T-helper 2 cell treated with Interferon-gamma antibody and Interleukin-4, amounts not matched to agents 5 μg/mL and 100 μg/mL, for 36 hours (primary cell): ENCODE measurements around the gene CRK.

Experiments used
- DNase-seq: peaks from one replicate; pipeline ENCODE4 v3.0.0; 2021; ENCODE audit warnings: low spot score
- H3K27ac Mint-ChIP-seq: one replicate; pipeline ENCODE4 v1.8.0; 2021; ENCODE audit warnings: mild to moderate bottlenecking, mixed read lengths
- H3K27me3 Mint-ChIP-seq: one replicate; pipeline ENCODE4 v1.8.0; 2021; ENCODE audit warnings: low read depth, mixed read lengths
- H3K36me3 Mint-ChIP-seq: one replicate; pipeline ENCODE4 v1.8.0; 2021; ENCODE audit warnings: low read depth, mixed read lengths
- H3K4me1 Mint-ChIP-seq: one replicate; pipeline ENCODE4 v1.8.0; 2021; ENCODE audit warnings: low read depth, mixed read lengths
- H3K4me3 Mint-ChIP-seq: one replicate; pipeline ENCODE4 v1.8.0; 2022; ENCODE audit warnings: mild to moderate bottlenecking, moderate library complexity, mixed read lengths
- H3K9me3 Mint-ChIP-seq: one replicate; pipeline ENCODE4 v1.8.0; 2021; ENCODE audit warnings: mixed read lengths

Gene CRK

DNA sequence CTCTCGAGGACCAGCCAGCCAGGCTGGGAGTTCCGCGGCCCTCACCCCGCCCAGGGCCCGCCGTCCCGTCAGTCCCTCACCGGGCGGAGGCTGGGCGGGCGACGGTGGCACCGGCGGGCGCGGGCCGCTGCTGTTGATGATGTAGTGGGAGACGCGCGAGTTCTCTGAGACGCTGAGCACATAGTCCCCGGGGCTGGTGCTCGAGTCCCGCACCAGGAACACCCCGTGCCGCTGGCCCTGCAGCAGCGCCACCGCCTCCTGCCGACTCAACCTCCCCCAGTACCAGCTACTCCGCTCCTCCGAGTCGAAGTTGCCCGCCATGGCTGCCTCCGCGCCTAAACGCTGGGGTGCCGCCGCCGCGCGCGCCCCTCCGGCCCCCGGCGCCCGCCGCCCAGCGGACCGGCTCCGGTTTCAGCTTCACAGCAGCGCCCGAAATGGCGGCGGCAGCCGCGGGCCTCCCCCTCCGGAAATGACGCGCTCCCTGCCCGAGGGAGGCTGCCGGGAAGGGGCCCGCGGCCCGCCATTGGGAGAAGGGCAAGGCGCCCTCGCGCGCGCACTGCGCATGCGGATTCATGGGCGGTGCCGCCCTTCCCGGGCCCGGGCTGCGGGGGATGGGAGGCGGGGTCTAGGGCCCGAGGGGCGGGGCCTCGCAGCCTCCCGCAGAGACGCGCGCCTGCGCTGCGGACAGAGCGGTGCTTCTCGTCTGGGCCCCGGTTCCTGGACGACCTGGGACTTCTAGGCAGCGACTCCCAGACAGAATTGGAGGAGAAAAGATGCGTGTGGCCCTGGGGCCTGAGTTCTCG lies at the start of gene CRK:
Gene CRK (minus strand): TSS at position 436 of the 803 bp plus-strand sequence. CDS start 115 bp downstream, at position 321.
- Mint-ChIP-seq H3K9me3 (no peaks in the 10 kb centered on the region), H3K4me1 (peaks cover 25% of the 10 kb centered on the region), H3K36me3 (peaks cover 14% of the 10 kb centered on the region), H3K4me3 (peak within 1 kb of the TSS; percentile 92), H3K27ac (peak within 1 kb of the TSS; percentile 87), H3K27me3 (peaks cover 15% of the 10 kb centered on the region)
- DNase-seq = peak; percentile 98

DNA sequence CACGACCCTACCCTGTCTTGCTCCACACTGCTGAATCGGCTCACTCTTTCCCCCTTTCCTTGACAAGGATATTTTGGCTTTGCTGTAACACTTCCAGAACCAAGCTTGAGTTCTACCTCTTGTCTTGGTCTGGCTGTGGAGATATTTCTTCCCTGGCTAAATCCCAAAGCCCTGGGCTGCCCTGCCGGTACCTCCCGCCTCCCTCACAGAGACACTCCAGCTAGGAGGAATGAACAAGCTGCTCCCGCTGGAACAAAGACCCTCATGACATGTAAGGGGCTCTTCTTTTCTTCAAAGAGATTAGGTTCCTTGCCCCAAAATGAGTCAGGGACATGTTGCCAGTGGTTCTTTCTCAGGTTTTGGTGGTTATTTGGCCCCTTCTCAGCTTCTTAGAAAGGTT lies 49.6 kb upstream of the CRK start:
- DNase-seq = no peak
- Mint-ChIP-seq H3K36me3 (peaks cover 11% of the 10 kb centered on the region), H3K27me3 (no peaks in the 10 kb centered on the region), H3K9me3 (no peaks in the 10 kb centered on the region), H3K27ac (no peak overlapping the region), H3K4me1 (peaks cover 5% of the 10 kb centered on the region), H3K4me3 (no peak overlapping the region)

DNA sequence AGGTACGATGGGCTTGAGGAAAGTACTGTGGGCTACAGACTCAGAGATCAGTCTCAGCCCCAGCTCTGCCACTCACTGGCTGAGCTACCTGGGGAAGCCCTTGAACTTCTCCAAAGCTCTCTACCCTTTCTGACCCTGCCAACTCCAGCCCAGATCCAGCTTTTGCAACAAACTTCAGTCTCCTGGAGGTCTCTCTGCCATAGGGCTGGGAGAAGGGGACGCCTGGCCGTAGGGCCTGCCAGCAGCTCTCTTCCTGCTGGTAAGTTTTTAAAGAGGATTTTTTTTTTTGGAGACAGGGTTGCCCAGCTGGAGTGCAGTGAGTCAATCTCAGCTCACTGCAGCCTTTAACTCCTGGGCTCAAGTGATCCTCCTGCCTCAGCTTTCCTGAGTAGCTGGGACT lies 48.8 kb upstream of the CRK start:
- Mint-ChIP-seq H3K27me3 (no peaks in the 10 kb centered on the region), H3K4me1 (peaks cover 5% of the 10 kb centered on the region), H3K36me3 (peaks cover 10% of the 10 kb centered on the region), H3K9me3 (no peaks in the 10 kb centered on the region), H3K27ac (no peak overlapping the region), H3K4me3 (no peak overlapping the region)
- no peak for DNase-seq

DNA sequence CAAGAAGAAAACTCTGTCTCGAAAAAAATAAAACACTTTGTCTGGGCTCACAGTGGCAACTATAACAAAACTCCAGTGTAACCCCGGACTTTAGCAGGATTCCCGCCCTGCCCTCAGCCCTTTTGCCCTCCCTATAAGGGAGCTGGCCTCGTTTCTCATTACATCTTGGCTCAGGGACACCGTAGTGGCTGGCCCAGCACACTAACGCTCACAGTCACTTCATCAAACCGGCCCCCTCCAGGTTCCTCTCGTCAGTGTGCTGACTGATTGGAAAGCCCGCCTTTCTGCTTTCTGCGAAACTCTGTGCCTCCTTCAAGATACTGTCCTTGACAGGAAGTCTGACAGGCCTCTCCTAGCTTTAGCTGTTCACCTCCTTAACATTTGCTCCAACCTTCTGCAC lies 47.7 kb upstream of the CRK start:
- Mint-ChIP-seq H3K27me3 (no peaks in the 10 kb centered on the region), H3K9me3 (no peaks in the 10 kb centered on the region), H3K27ac (no peak overlapping the region), H3K36me3 (peaks cover 6% of the 10 kb centered on the region), H3K4me3 (no peak overlapping the region), H3K4me1 (peaks cover 2% of the 10 kb centered on the region)
- DNase-seq = no peak

DNA sequence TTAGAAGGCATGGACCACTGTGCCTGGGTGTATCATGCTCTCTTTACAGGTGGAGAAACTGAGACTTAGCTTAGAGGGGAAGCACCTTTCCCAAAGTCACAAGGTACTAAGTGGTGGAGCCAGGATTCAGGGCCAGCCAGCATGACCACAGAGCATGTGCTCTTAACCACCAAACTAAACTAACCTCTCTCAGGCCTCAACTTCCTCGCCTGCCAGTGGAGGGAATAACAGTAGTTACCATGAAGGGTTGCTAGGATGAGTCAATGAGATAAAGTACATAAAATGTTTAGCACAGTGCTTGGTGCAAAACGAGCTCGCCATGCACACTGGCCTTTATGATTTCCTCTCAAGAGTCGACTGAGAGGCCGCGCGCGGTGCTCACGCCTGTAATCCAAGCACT lies 42.8 kb upstream of the CRK start:
- no peaks in the 10 kb centered on the region for H3K27me3 Mint-ChIP-seq
- H3K9me3 Mint-ChIP-seq = no peaks in the 10 kb centered on the region
- DNase-seq = no peak
- H3K36me3 Mint-ChIP-seq = peaks cover 10% of the 10 kb centered on the region
- no peak overlapping the region for H3K27ac Mint-ChIP-seq
- no peak overlapping the region for H3K4me3 Mint-ChIP-seq
- peaks cover 2% of the 10 kb centered on the region for H3K4me1 Mint-ChIP-seq

DNA sequence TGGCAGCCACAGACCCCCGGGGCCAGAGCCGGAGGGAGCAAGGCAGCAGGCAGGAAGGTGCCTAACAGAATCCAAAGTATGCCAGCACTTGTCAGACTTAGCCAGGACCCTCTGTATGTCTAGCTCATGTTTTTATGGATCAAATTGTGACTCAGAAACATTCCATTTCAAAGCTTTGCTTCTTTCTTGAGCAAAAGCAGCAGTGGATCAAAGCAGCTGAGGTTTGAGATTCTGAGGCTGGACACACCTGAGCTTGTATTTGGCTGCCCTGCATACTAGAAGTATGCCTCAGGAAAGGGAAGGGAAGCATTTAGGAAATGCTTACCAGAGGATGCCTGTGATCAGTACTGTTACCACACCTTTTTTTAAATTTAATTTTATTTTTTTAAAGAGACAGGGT lies 42.2 kb upstream of the CRK start:
- H3K9me3 Mint-ChIP-seq = no peaks in the 10 kb centered on the region
- peaks cover 10% of the 10 kb centered on the region for H3K36me3 Mint-ChIP-seq
- H3K4me3 Mint-ChIP-seq = no peak overlapping the region
- no peak for DNase-seq
- peaks cover 2% of the 10 kb centered on the region for H3K4me1 Mint-ChIP-seq
- H3K27ac Mint-ChIP-seq = no peak overlapping the region
- no peaks in the 10 kb centered on the region for H3K27me3 Mint-ChIP-seq

DNA sequence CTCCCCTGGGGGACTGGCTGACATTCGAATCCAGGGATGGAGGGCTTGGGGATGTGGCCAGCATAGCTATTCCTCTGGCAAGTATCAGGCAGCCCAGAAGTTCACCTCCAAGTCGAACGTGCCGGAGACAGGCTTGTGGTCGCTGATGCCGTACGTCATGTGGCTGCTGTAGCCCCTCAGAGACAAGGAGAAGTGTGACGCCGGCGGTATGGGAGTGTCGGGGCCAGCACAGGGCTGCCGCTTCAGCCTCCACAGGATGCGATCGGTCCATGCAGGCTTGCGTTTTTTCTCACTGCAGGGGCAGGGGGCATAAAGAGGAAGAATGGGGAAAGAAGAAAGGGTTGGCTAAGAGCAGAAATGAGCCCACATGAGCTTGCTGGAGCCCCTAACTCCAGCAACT lies 41.8 kb upstream of the CRK start:
- Mint-ChIP-seq H3K9me3 (no peaks in the 10 kb centered on the region), H3K4me3 (no peak overlapping the region), H3K36me3 (peaks cover 10% of the 10 kb centered on the region), H3K27ac (no peak overlapping the region), H3K4me1 (peaks cover 2% of the 10 kb centered on the region), H3K27me3 (no peaks in the 10 kb centered on the region)
- DNase-seq = no peak

DNA sequence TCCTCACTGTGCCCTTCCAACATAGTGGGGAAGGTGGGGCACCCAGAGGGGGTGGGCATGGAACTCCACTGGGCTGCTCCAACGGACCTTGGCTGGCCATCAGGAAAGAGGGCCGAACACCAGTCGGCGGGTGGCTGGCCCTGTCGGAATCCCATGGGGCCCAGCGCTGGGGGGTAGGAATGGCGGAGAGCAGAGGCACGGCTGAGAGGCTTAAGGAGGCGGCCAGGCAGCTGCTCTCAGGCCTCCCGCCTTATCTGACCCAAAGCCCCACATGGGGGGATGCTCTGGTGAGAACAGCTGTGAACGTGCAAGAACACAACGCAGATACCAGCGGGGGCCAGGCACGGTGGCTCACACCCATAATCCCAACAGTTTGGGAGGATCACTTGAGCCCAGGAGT lies 40.8 kb upstream of the CRK start:
- peaks cover 5% of the 10 kb centered on the region for H3K4me1 Mint-ChIP-seq
- no peak overlapping the region for H3K4me3 Mint-ChIP-seq
- H3K27ac Mint-ChIP-seq = no peak overlapping the region
- DNase-seq = no peak
- peaks cover 10% of the 10 kb centered on the region for H3K36me3 Mint-ChIP-seq
- no peaks in the 10 kb centered on the region for H3K9me3 Mint-ChIP-seq
- H3K27me3 Mint-ChIP-seq = peaks cover 3% of the 10 kb centered on the region

DNA sequence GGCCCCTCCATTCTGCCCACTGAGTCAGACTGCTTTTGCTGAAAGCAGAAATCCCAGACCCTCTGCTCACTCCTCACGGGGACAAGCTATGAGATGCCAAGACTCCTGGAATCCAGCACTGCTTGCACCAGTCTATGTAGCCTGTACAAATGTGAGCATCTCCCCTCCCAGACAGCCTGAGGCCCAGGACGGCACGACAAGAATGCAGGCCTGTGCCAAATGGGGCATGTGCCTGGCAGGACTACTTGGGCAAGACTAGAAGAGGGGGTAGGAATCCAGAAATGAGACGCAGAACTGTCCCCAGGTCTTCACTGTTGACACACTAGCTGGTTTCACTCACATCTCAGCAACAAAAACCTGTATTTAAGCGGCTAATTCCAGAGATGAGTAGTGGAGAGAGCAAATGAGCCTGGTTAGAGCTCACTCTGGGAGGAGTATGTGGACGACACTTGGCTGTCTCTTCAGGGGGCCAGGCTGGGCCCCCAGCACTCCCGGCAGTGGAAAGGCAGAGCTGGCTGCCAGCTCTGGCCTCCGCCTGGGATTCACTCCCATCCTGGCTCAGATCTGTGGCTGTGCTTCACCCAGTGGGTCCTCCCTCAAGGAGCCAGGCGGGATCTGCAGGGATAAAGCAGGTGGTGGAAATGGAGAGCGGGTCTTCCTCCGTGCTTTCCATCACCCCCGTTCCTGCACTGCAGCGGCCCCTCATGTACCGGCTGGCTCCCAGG lies 39.4 kb upstream of the CRK start:
- Mint-ChIP-seq H3K27me3 (peaks cover 3% of the 10 kb centered on the region), H3K9me3 (no peaks in the 10 kb centered on the region), H3K36me3 (peaks cover 10% of the 10 kb centered on the region), H3K4me1 (peaks cover 7% of the 10 kb centered on the region), H3K4me3 (no peak overlapping the region), H3K27ac (no peak overlapping the region)
- DNase-seq = no peak

DNA sequence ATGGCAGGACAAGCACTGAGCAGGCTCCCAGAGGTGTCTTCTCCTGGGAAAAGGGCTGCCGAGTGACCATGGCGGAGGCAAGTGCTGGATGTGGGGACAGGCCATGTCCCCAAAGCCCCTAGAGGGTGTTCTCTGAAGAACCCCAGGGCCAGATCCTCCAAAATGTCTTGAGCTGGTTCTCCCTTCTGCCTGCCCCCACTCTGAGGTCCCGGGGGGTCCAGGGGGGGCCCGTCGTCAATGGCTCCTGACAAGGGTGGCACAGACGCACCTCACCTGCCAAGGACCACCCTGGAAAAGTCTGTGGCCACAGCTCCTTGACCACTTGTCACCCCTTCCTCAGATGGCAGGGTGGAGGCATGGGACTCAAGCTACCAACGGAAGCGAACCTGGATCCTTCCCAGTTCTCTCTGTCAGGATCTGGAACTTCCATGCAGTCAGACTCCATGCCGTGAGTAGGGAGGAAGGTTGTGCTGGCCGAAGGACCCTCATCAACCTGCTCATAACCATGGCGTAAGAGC lies 38.8 kb upstream of the CRK start:
- Mint-ChIP-seq H3K9me3 (no peaks in the 10 kb centered on the region), H3K4me1 (peaks cover 9% of the 10 kb centered on the region), H3K36me3 (peaks cover 10% of the 10 kb centered on the region), H3K27ac (no peak overlapping the region), H3K27me3 (peaks cover 3% of the 10 kb centered on the region), H3K4me3 (no peak overlapping the region)
- DNase-seq = no peak

DNA sequence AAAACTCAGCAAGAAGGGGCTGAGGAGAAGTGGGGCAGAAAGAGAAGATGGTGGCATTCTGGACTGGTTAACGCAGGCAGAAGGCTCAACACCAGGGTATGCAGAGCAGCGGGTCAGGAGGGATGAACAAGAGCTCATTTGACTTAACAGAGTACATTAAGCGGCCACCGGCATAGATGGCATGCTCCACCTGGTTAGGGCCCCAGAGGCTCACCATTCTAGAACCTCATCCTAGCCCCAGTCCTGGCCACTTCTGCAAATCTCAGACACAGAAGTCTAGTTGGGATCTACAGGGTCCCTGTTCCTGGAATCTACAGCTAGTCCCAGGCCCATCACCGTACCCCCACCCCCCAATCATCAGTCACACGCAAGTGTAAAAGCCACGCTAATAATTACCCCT lies 38.2 kb upstream of the CRK start:
- Mint-ChIP-seq H3K36me3 (peaks cover 7% of the 10 kb centered on the region), H3K4me1 (peaks cover 9% of the 10 kb centered on the region), H3K27me3 (peaks cover 3% of the 10 kb centered on the region), H3K9me3 (no peaks in the 10 kb centered on the region), H3K27ac (no peak overlapping the region), H3K4me3 (no peak overlapping the region)
- no peak for DNase-seq

DNA sequence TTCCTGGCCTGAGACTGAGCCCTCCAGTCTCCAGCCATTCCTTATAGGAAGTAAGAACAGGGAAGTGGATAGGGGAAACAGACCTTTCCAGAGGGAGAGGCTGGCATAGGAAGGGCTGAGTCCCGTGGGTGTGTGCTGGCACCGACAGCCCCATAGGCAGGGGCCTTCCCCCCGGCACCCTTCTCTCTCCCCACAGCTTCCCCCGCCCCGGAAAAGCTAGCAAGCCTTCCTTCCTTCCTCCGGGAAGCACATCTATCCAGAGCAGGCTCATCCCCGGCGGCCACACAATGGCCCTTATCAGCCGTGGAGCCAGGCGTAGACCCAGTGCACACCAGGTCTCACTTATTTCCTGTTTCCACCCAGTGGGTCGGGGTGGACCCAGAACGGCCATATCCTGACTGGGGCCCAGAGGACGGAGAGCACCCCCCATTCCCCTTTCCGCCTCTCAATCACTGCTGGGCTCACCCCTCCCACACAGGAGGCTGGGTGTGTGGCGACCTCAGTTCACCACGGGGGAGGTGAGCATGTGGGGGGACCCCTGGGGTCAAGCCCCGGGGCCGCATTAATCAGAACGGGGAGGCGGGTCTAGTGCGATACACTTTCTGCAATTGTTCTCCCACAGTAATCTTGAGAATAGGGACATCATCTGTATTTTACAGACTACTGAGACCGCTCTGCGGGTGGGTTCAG lies 37.4 kb upstream of the CRK start:
- Mint-ChIP-seq H3K9me3 (no peaks in the 10 kb centered on the region), H3K4me1 (peaks cover 12% of the 10 kb centered on the region), H3K4me3 (no peak overlapping the region), H3K36me3 (peaks cover 7% of the 10 kb centered on the region), H3K27me3 (peaks cover 3% of the 10 kb centered on the region), H3K27ac (no peak overlapping the region)
- no peak for DNase-seq

DNA sequence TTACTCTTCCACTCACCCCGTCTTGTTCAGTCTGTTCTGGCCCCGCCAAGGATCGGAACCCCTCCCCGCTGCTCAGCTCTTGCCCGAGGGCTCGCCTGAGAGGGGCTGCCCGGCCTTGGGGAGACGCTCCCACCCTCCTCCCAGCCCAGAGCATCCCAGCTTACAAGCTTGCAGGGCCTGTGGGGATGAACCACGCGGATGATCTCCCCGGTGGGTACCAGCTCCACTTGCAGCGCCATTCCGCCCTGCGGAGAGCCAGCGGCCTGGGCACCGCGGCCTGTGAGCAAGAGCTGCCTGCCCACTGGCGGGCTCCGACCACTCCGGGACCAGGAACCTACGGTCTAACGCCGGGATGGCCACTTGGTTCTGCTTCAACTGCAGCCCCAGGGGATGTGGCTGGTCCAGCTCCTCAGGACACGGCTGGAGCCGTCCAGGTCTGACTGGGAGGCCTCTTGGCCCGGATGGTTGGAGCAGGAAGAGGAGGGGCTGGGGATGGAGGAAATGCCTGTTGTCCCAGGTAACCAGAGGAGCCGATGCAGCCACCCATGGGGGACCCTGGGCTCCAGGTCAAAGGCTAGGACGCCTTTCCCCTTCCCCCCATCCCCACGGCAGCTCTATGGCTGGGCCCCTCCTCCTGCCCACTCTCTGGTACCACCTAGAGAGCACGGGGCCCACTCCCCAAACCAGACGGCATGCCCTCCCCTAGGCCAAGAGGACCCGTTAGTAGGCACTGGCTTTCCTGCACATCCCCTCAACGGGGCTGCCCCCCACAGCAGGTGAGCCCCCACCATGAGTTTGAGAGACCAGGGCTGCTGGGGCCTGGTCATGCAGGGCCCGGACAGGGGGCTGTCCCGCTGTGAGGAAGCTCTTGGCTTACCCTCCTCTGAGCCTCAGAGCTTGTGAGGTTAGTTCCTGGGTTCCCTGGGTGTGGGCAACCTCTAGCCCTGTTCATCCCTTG lies 36.5 kb upstream of the CRK start, which contains the start of gene MYO1C:
Gene MYO1C (minus strand): TSS at position 438 of the 958 bp plus-strand sequence. CDS start 199 bp downstream, at position 239.
- Mint-ChIP-seq H3K9me3 (no peaks in the 10 kb centered on the region), H3K4me3 (peak within 1 kb of the TSS; percentile 85), H3K27me3 (peaks cover 3% of the 10 kb centered on the region), H3K4me1 (peaks cover 15% of the 10 kb centered on the region), H3K27ac (peak within 1 kb of the TSS; percentile 91), H3K36me3 (peaks cover 7% of the 10 kb centered on the region)
- no peak for DNase-seq
